ENCODE measurements around the gene SYNDIG1L. TPM values are rescaled to one million over a fixed set of nuclear protein-coding genes. Genes with fewer than 3 reads are reported as not detected.

The SYNDIG1L gene
- total and polyA plus RNA-seq, 2 donors, result under 0.01 to 0.11 TPM

DNA sequence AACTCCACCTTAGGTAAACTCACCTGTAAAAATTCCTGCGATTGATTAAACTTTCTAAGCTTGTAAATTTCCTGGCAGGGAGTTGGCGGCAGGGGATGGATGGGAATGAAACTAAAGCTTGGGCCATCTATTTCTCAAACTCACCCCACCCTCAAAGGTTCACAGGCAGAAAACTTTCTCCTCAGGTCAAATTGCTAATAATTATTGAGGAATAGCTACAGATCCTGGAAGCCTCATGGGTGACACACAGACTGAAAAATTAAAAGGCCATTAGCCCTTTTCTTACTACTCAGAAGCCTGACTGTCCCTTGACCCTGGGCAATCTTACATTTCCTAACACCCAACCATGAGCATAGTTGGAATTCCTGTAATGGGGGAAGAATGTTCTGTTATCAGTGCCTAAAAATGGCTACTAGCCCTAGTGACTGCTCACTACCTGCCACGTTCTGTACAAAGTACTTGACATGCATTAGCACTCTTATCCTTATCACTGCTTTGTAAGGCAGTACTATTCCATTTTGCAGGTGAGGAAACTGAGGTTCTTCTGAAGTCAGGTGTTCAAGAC, 12.4 kb upstream of the SYNDIG1L start:
- Histone ChIP-seq H3K27me3 (ENCODE audit: control insufficient read depth in 2 of 2, insufficient read depth in 1 of 2, low read length in 1 of 2) (peaks cover 0 to 2% of the 10 kb centered on the region in 2 donors), H3K9me3 (ENCODE audit: control insufficient read depth in 2 of 2, insufficient read depth in 1 of 2, low read length in 1 of 2) (no peaks in the 10 kb centered on the region), H3K27ac (ENCODE audit: low read depth in 1 of 2, low read length in 1 of 2) (no peak overlapping the region), H3K36me3 (ENCODE audit: control insufficient read depth in 2 of 2, insufficient read depth in 2 of 2, low read length in 1 of 2) (no peaks in the 10 kb centered on the region), H3K4me3 (ENCODE audit: low read length in 2 of 2) (no peak overlapping the region), H3K4me1 (ENCODE audit: control insufficient read depth in 2 of 2, insufficient read depth in 2 of 2, low read length in 2 of 2) (no peaks in the 10 kb centered on the region)
- WGBS, result 87% methylated on average over 3 of the region's 3 CpGs
- DNase-seq (ENCODE audit: low read depth in 6 of 9, low spot score in 9 of 9), result no peak

DNA sequence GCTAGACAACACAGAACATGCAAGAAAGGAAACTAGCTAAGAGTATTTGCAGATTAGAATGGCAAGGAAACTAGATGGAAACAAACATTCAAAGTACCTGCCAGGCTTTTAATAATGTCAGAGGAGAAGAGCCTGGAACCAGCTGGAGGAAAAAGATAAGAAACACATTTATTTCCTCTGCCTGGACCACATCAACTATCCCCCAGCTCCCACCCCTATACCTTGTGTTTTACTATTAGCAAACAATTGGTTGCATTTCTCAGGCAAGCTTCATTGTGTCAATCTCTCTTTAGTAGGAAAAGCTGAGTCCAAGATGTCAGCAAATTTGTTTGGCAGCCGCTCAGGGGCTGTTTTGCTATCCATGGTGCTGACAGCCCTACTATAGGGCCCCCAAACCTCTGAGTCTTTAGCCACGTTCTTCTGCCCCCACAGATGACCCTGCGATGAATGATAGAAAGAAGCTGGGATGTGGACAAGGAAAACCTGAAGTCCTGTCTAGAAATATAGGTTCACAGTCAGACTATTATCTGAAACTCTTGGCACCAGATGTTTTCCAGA, 11.6 kb upstream of the SYNDIG1L start:
- Histone ChIP-seq H3K27me3 (ENCODE audit: control insufficient read depth in 2 of 2, insufficient read depth in 1 of 2, low read length in 1 of 2) (peaks cover 0 to 2% of the 10 kb centered on the region in 2 donors), H3K9me3 (ENCODE audit: control insufficient read depth in 2 of 2, insufficient read depth in 1 of 2, low read length in 1 of 2) (no peaks in the 10 kb centered on the region), H3K4me1 (ENCODE audit: control insufficient read depth in 2 of 2, insufficient read depth in 2 of 2, low read length in 2 of 2) (no peaks in the 10 kb centered on the region), H3K27ac (ENCODE audit: low read depth in 1 of 2, low read length in 1 of 2) (no peak overlapping the region), H3K4me3 (ENCODE audit: low read length in 2 of 2) (no peak overlapping the region), H3K36me3 (ENCODE audit: control insufficient read depth in 2 of 2, insufficient read depth in 2 of 2, low read length in 1 of 2) (no peaks in the 10 kb centered on the region)
- WGBS, result 30% methylated on average over 3 of the region's 3 CpGs
- DNase-seq (ENCODE audit: low read depth in 6 of 9, low spot score in 9 of 9), result peak in 1 of 9 donors; percentile 2

DNA sequence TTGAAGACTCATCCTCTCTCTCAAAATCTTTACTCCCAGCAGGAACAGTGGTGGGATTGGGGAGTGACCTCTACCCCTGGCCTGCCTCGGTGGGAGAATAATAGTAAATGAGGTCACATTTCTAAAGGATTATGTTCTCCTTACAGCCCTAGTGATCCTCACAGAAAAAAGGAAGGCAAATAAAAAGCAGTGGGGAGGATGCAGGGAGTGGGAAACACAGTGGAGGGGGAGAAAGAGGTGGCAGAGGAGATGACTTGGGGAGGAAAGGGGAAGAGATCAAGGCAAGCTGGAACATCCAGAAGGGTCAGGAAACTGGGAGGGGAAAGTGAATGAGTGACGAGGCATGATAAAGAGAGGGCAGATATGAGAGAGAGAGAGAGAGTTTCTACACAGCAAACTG, 8.3 kb upstream of the SYNDIG1L start:
- Histone ChIP-seq H3K27ac (ENCODE audit: low read depth in 1 of 2, low read length in 1 of 2) (no peak overlapping the region), H3K27me3 (ENCODE audit: control insufficient read depth in 2 of 2, insufficient read depth in 1 of 2, low read length in 1 of 2) (peaks cover 0 to 2% of the 10 kb centered on the region in 2 donors), H3K4me3 (ENCODE audit: low read length in 2 of 2) (no peak overlapping the region), H3K36me3 (ENCODE audit: control insufficient read depth in 2 of 2, insufficient read depth in 2 of 2, low read length in 1 of 2) (no peaks in the 10 kb centered on the region), H3K4me1 (ENCODE audit: control insufficient read depth in 2 of 2, insufficient read depth in 2 of 2, low read length in 2 of 2) (no peaks in the 10 kb centered on the region), H3K9me3 (ENCODE audit: control insufficient read depth in 2 of 2, insufficient read depth in 1 of 2, low read length in 1 of 2) (no peaks in the 10 kb centered on the region)
- DNase-seq (ENCODE audit: low read depth in 6 of 9, low spot score in 9 of 9), result no peak
- WGBS, result 57% methylated on average over 2 of the region's 2 CpGs

DNA sequence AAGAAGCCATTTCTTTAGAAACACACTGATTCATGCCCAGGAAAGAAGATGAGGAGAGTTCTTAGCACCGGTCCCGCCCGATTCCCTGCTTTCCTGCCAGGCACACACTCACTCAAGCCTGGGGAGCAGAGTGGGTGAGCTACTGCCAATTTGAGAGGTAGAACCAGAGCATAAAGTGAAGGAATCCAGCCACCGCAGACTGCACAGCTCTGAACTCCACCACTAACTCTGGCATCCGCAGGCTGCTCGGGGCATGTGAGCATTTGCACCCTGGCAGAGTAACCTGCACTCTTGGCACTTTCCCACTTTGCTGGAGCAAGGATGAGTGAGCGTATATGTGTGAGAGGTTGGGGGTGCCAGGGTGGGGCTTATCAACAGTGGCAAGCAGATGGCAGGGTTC, 4.0 kb upstream of the SYNDIG1L start:
- H3K9me3 ChIP-seq (ENCODE audit: control insufficient read depth in 2 of 2, insufficient read depth in 1 of 2, low read length in 1 of 2), result no peaks in the 10 kb centered on the region
- WGBS, result 91% methylated on average over 7 of the region's 7 CpGs
- H3K27me3 ChIP-seq (ENCODE audit: control insufficient read depth in 2 of 2, insufficient read depth in 1 of 2, low read length in 1 of 2), result peaks cover 22 to 30% of the 10 kb centered on the region in 2 donors
- no peak for DNase-seq (ENCODE audit: low read depth in 6 of 9, low spot score in 9 of 9)
- no peaks in the 10 kb centered on the region for H3K36me3 ChIP-seq (ENCODE audit: control insufficient read depth in 2 of 2, insufficient read depth in 2 of 2, low read length in 1 of 2)
- peaks cover 2 to 4% of the 10 kb centered on the region in 2 donors for H3K4me1 ChIP-seq (ENCODE audit: control insufficient read depth in 2 of 2, insufficient read depth in 2 of 2, low read length in 2 of 2)
- no peak overlapping the region for H3K4me3 ChIP-seq (ENCODE audit: low read length in 2 of 2)
- H3K27ac ChIP-seq (ENCODE audit: low read depth in 1 of 2, low read length in 1 of 2), result no peak overlapping the region

DNA sequence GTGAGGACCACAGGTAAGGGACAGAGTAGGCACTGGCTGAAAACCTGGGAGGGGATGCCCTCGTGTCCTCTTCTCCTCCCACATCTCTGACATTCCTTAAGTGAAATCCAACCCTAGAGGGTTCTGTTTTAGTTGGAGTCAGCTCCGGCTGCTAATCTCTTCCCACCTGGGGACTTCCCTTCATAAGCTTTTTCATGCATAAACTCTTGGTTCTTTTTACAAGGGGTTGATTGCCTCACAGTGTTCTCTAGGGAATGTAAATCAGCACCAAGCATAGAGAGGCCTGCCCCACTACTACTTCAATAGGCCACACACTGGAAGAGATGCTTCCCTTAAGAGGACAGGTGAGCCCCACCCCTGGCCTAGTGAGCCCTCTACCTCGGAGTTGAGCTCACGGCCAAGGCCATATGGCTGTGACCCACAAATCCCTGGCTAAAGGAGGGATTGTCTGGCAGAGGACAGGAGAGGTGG, 3.2 kb upstream of the SYNDIG1L start:
- H3K36me3 ChIP-seq (ENCODE audit: control insufficient read depth in 2 of 2, insufficient read depth in 2 of 2, low read length in 1 of 2), result no peaks in the 10 kb centered on the region
- 63% methylated on average over 4 of the region's 4 CpGs for WGBS
- peaks cover 2 to 4% of the 10 kb centered on the region in 2 donors for H3K4me1 ChIP-seq (ENCODE audit: control insufficient read depth in 2 of 2, insufficient read depth in 2 of 2, low read length in 2 of 2)
- H3K27me3 ChIP-seq (ENCODE audit: control insufficient read depth in 2 of 2, insufficient read depth in 1 of 2, low read length in 1 of 2), result peaks cover 22 to 36% of the 10 kb centered on the region in 2 donors
- H3K9me3 ChIP-seq (ENCODE audit: control insufficient read depth in 2 of 2, insufficient read depth in 1 of 2, low read length in 1 of 2), result no peaks in the 10 kb centered on the region
- no peak overlapping the region for H3K4me3 ChIP-seq (ENCODE audit: low read length in 2 of 2)
- peak in 1 of 9 donors; percentile 1 for DNase-seq (ENCODE audit: low read depth in 6 of 9, low spot score in 9 of 9)
- H3K27ac ChIP-seq (ENCODE audit: low read depth in 1 of 2, low read length in 1 of 2), result no peak overlapping the region

DNA sequence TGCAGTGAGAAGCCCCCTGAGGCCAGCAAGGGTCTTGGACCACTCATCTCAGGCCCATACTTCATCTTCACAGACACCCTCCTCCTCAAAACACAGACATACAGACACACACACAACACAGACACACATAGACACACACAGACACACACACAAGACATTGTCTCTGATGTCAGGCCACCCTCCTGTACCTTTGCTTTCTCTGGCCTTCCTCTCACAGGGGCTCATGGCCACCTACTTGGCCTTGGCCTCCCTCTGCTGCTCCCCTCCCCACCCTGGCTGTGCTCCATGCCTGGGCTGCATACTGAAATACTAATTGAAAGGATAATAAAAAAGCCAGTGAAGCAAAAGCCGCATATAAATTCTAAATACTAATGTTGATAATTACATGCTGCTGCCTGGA, 1.6 kb upstream of the SYNDIG1L start:
- Histone ChIP-seq H3K27me3 (ENCODE audit: control insufficient read depth in 2 of 2, insufficient read depth in 1 of 2, low read length in 1 of 2) (peaks cover 22 to 41% of the 10 kb centered on the region in 2 donors), H3K36me3 (ENCODE audit: control insufficient read depth in 2 of 2, insufficient read depth in 2 of 2, low read length in 1 of 2) (no peaks in the 10 kb centered on the region), H3K4me1 (ENCODE audit: control insufficient read depth in 2 of 2, insufficient read depth in 2 of 2, low read length in 2 of 2) (peaks cover 2 to 4% of the 10 kb centered on the region in 2 donors), H3K4me3 (ENCODE audit: low read length in 2 of 2) (no peak overlapping the region), H3K27ac (ENCODE audit: low read depth in 1 of 2, low read length in 1 of 2) (no peak overlapping the region), H3K9me3 (ENCODE audit: control insufficient read depth in 2 of 2, insufficient read depth in 1 of 2, low read length in 1 of 2) (no peaks in the 10 kb centered on the region)
- 96% methylated on average over 1 of the region's 1 CpG for WGBS
- DNase-seq (ENCODE audit: low read depth in 6 of 9, low spot score in 9 of 9), result no peak

DNA sequence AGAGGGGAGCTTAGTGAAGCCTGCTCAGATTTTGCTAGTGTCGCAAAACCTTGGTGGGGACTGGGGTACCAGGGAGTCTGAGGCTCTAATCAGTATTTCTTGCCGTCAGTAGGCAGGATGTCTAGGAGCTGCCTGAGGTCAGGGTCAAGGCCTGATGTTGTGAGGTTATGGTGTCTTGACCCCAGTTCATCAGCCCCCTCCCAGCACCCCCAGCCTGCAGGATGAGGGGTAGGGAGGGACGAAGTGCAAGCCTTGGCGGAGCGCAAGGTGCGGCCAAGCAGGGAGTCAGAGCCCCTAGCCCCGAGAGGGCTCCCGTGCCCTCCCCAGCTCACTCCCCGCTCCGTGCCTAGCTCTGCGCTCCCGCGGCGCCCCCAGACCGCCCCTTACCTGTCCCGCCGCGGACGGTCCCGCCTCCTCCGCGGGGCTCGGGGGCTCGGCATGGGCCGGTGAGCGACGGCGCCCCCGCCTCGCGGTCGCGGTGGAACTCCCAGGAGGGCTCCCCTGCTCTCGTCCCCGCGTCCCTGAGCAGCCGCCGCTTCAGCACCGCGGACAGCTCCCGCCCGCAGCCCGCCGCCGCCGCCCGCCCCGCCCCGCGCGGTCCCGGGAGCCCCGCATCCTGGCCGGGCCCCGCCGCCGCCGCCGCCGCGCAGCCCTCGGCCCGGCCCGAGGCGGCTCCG, 347 bp downstream of the SYNDIG1L start:
- peaks cover 22 to 45% of the 10 kb centered on the region in 2 donors for H3K27me3 ChIP-seq (ENCODE audit: control insufficient read depth in 2 of 2, insufficient read depth in 1 of 2, low read length in 1 of 2)
- DNase-seq (ENCODE audit: low read depth in 6 of 9, low spot score in 9 of 9), result peak in 8 of 9 donors; percentile 19 to 63 (median 42)

DNA sequence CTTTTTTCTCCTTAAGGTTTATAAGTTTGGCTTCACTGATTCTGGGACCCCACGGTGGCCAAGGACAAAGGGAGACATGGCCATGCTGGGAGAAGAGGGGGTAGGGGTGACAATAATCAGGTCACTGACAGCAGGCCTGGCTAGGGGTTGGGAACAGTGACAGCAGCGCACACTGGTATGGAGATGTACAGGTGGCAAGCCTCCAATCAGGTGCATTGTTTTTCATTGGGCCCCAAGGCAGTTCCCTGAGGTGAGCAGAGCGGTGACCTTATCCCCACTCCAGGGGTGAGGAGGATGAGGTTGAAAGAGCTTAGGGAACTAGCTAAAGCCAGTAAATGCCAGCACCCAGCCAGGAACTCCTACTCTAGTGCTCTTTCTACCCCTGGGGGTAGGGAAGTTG, 1.4 kb downstream of the SYNDIG1L start:
- Histone ChIP-seq H3K4me3 (ENCODE audit: low read length in 2 of 2) (no peak overlapping the region), H3K27ac (ENCODE audit: low read depth in 1 of 2, low read length in 1 of 2) (no peak overlapping the region), H3K9me3 (ENCODE audit: control insufficient read depth in 2 of 2, insufficient read depth in 1 of 2, low read length in 1 of 2) (no peaks in the 10 kb centered on the region), H3K36me3 (ENCODE audit: control insufficient read depth in 2 of 2, insufficient read depth in 2 of 2, low read length in 1 of 2) (no peaks in the 10 kb centered on the region), H3K27me3 (ENCODE audit: control insufficient read depth in 2 of 2, insufficient read depth in 1 of 2, low read length in 1 of 2) (peaks cover 22 to 45% of the 10 kb centered on the region in 2 donors), H3K4me1 (ENCODE audit: control insufficient read depth in 2 of 2, insufficient read depth in 2 of 2, low read length in 2 of 2) (peaks cover 2 to 4% of the 10 kb centered on the region in 2 donors)
- no peak for DNase-seq (ENCODE audit: low read depth in 6 of 9, low spot score in 9 of 9)
- 93% methylated on average over 3 of the region's 3 CpGs for WGBS

More for the DNA sequence above, 347 bp downstream of the SYNDIG1L start:
- 4% methylated on average over 66 of the region's 66 CpGs for WGBS
- Histone ChIP-seq H3K27ac (ENCODE audit: low read depth in 1 of 2, low read length in 1 of 2) (no peak overlapping the region), H3K9me3 (ENCODE audit: control insufficient read depth in 2 of 2, insufficient read depth in 1 of 2, low read length in 1 of 2) (no peaks in the 10 kb centered on the region), H3K4me1 (ENCODE audit: control insufficient read depth in 2 of 2, insufficient read depth in 2 of 2, low read length in 2 of 2) (peaks cover 2 to 4% of the 10 kb centered on the region in 2 donors), H3K4me3 (ENCODE audit: low read length in 2 of 2) (peak overlapping the region in 1 of 2 donors; percentile 25), H3K36me3 (ENCODE audit: control insufficient read depth in 2 of 2, insufficient read depth in 2 of 2, low read length in 1 of 2) (no peaks in the 10 kb centered on the region)

DNA sequence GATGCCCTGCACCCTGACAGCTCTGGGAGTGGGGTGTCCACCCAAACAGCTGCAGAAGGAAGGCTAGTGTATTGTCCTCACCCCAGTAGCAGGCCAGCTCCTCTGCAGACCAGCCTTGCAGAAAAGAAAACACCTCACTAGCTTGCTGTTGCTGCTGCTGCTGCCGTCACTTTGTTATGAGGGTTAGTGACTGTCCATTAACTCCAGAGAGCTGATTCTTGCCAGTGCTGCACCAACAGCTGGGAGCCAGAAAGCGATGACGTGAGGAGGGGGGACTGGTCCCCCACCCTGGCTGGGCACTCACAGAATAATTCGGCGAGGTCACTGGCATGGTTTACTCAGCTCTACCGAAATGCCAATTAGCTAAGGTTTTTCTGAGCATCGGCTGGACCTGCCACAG, 2.8 kb downstream of the SYNDIG1L start:
- H3K4me3 ChIP-seq (ENCODE audit: low read length in 2 of 2), result no peak overlapping the region
- 93% methylated on average over 7 of the region's 7 CpGs for WGBS

More for the DNA sequence above, 2.8 kb downstream of the SYNDIG1L start:
- Histone ChIP-seq H3K4me1 (ENCODE audit: control insufficient read depth in 2 of 2, insufficient read depth in 2 of 2, low read length in 2 of 2) (peaks cover 2 to 4% of the 10 kb centered on the region in 2 donors), H3K36me3 (ENCODE audit: control insufficient read depth in 2 of 2, insufficient read depth in 2 of 2, low read length in 1 of 2) (no peaks in the 10 kb centered on the region), H3K27me3 (ENCODE audit: control insufficient read depth in 2 of 2, insufficient read depth in 1 of 2, low read length in 1 of 2) (peaks cover 22 to 45% of the 10 kb centered on the region in 2 donors), H3K9me3 (ENCODE audit: control insufficient read depth in 2 of 2, insufficient read depth in 1 of 2, low read length in 1 of 2) (no peaks in the 10 kb centered on the region), H3K27ac (ENCODE audit: low read depth in 1 of 2, low read length in 1 of 2) (no peak overlapping the region)
- DNase-seq (ENCODE audit: low read depth in 6 of 9, low spot score in 9 of 9), result no peak
